GM18868 (cell line): ENCODE measurements around the gene DESI2.

ENCODE experiments used
- ATAC-seq: cut with Tn5 transposase; IDR thresholded peaks from one replicate; pipeline ENCODE4 v1.9.1; 2021; ENCODE audit warnings: mild to moderate bottlenecking, moderate library complexity; ENCODE audit not compliant: unreplicated experiment

The DESI2 gene

GRCh38 chr1:244751271-244751895 lies 98.5 kb downstream of the DESI2 start:
- no peak for ATAC-seq

DNA sequence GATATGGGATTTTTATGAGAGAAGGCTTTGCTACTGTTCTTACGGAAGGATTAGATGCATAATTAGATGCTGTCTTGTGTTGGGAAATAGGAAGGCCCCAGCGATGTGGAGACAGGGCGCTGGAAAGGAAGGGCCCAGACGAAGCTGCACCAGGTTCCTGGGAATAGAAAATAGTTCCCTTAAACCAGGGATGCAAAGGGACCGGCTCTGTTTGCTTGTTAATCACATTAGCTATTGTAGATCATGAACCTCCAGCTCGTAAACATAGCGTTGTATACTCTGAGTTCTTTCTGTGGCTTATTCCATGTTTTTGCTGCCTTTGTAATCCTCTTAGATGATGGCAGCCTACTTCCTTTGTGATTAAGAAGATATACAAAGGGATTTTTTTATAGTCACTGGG lies 102.7 kb downstream of the DESI2 start:
- ATAC-seq: no peak

DNA sequence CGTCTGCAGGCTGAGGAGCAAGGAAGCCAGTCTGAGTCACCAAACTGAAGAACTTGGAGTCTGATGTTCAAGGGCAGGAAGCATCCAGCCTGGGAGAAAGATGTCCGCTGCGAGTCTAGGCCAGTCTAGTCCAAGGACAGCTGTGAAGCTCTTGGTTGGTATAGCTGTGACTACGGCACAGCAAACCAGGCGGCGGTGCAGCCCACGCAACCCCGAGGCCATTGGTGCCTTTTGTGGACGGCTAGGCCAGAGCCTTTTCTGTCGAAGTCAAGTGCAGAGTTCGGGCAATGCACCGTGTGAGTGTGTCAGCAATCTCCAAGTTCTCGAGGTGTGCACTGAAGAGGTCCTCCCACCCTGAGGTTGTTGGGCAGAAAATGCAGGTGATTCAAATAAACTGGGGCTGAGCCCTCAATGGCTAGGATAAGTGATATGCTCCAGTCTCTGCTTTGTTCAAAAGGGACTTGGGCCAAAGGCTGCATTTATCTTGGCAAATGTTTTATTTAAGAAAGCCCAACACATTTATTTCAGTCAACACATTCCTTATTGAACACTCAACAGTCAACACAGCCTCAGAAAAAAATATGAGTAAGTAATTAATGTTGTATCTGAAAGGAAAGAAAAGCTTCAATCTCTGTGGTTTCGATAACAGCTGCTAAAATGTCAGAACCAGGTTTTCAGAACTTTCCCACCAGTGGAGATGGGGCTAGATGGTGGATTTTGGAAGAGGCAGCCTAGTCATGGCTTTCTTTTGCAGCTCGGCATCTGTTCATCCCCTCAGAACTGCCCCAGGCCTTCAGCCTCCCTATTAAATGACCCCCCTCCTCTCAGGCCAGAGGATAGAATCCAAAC lies 104.4 kb downstream of the DESI2 start:
- ATAC-seq: no peak
